NCI-H2107 (cell line): Measurements from ENCODE around the gene NACAD.

Source experiments
- DNase-seq: peaks from one replicate; lab custom pipeline; 2025; lab: John Stamatoyannopoulos, UW

Gene NACAD

GRCh38 chr7:45074528-45075354, 14.0 kb downstream of the NACAD start:
- no peak for DNase-seq

GRCh38 chr7:45073786-45074527, 14.8 kb downstream of the NACAD start:
- DNase-seq = no peak

- no peak for DNase-seq
Observed at GRCh38 chr7:45073031-45073785, 15.6 kb downstream of the NACAD start.

- DNase-seq = no peak
Observed at GRCh38 chr7:45072131-45073030, 16.4 kb downstream of the NACAD start.

- no peak for DNase-seq
Observed at GRCh38 chr7:45071528-45071927, 17.2 kb downstream of the NACAD start.

- DNase-seq = no peak
Observed at GRCh38 chr7:45070254-45070642, 18.5 kb downstream of the NACAD start.

- no peak for DNase-seq
Observed at GRCh38 chr7:45069444-45070253, 19.1 kb downstream of the NACAD start.

GRCh38 chr7:45068236-45069023, 20.3 kb downstream of the NACAD start:
- no peak for DNase-seq

- DNase-seq = no peak
Observed at GRCh38 chr7:45067582-45067981, 21.2 kb downstream of the NACAD start.

GRCh38 chr7:45066409-45066808, 22.4 kb downstream of the NACAD start:
- no peak for DNase-seq

GRCh38 chr7:45065031-45065995, 23.5 kb downstream of the NACAD start:
- DNase-seq = no peak

GRCh38 chr7:45064047-45064725, 24.6 kb downstream of the NACAD start:
- no peak for DNase-seq

- no peak for DNase-seq
Observed at GRCh38 chr7:45061806-45062425, 26.9 kb downstream of the NACAD start.

- DNase-seq = no peak
Observed at GRCh38 chr7:45061352-45061751, 27.4 kb downstream of the NACAD start.

- DNase-seq = no peak
Observed at GRCh38 chr7:45060295-45060694, 28.5 kb downstream of the NACAD start.

- DNase-seq = no peak
Observed at GRCh38 chr7:45057878-45058277, 30.9 kb downstream of the NACAD start.

GRCh38 chr7:45055594-45056219, 33.1 kb downstream of the NACAD start:
- DNase-seq = no peak
